ENCODE measurements around the gene VWA5B2. TPM values are rescaled to one million over a fixed set of nuclear protein-coding genes. Genes with fewer than 3 reads are reported as not detected.

The VWA5B2 gene
- total and polyA plus RNA-seq, 2 of the 13 experiments (the other 11 are each of a cell fraction or from before 2014, with no cell fraction given), result 0.03 to 0.04 TPM

DNA sequence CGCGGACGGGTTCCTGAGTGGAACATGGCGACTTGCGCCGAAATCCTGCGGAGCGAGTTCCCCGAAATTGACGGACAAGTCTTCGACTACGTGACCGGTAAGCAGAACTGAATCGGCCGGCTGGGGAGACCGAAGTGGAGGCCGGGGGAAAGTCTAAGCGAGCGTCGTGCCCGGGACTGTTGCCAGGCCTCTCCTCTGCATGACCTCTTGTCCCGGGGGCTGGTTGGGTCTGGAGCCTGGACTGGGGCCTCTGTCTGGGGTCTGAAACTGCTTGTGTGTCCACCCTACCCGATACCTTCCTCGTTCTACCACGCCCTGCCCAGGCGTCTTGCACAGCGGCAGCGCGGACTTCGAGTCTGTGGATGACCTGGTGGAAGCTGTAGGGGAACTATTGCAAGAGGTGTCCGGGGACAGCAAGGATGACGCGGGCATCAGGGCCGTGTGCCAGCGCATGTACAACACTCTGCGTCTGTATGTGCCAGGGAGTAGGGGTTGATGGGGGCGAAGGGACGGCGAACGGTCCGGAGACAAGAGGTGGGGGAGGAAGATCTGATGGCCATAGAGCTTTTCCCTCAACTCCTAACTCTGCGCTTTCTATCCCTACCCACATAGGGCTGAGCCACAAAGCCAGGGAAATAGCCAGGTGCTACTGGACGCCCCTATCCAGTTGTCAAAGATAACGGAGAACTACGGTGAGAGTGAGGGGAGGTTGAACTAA is 43.0 kb upstream of the VWA5B2 start, which contains the start of gene ABCF3 (continued):
- TF ChIP-seq ZFP91 (CRISPR knock-in tag; IDR thresholded peaks at IDR 0.05; ENCODE audit: borderline replicate concordance) (peak; percentile 67; the same call in 1 of the 2 replicates), KLF13 (CRISPR knock-in tag; IDR thresholded peaks at IDR 0.05) (no peak), SMAD1 (CRISPR knock-in tag; IDR thresholded peaks at IDR 0.05; ENCODE audit: borderline replicate concordance, low read depth) (no peak), ZNF724P (CRISPR knock-in tag; IDR thresholded peaks at IDR 0.05; ENCODE audit: borderline replicate concordance) (no peak), ZNF232 (CRISPR knock-in tag; IDR thresholded peaks at IDR 0.05; ENCODE audit: borderline replicate concordance) (no peak), RNF2 (conservative IDR thresholded peaks at IDR 0.05; ENCODE audit: low read depth) (no peak), ZNF44 (CRISPR knock-in tag; IDR thresholded peaks at IDR 0.05) (no peak), ZNF496 (CRISPR knock-in tag; IDR thresholded peaks at IDR 0.05; ENCODE audit: insufficient replicate concordance) (no peak), PAWR (CRISPR knock-in tag; IDR thresholded peaks at IDR 0.05; ENCODE audit: borderline replicate concordance) (no peak), NR2C2 (CRISPR knock-in tag; IDR thresholded peaks at IDR 0.05; ENCODE audit: borderline replicate concordance) (peak; percentile 56; the same call in 1 of the 2 replicates), NBN (conservative IDR thresholded peaks at IDR 0.05) (no peak), AHR (CRISPR knock-in tag; IDR thresholded peaks at IDR 0.05) (no peak; the same call in 1 of the 2 replicates), ZNF891 (CRISPR knock-in tag; IDR thresholded peaks at IDR 0.05) (peak; percentile 58), TOE1 (CRISPR knock-in tag; IDR thresholded peaks at IDR 0.05) (no peak), ZNF563 (CRISPR knock-in tag; IDR thresholded peaks at IDR 0.05) (peak; percentile 76; the same call in 1 of the 2 replicates), ELF3 (CRISPR knock-in tag; IDR thresholded peaks at IDR 0.05) (no peak), SMYD3 (CRISPR knock-in tag; IDR thresholded peaks at IDR 0.05) (no peak), RBAK (CRISPR knock-in tag; IDR thresholded peaks at IDR 0.05) (no peak), NFRKB (IDR thresholded peaks at IDR 0.05) (no peak), ATF5 (CRISPR knock-in tag; IDR thresholded peaks at IDR 0.05; ENCODE audit: low read depth) (no peak), ZNF616 (CRISPR knock-in tag; IDR thresholded peaks at IDR 0.05; ENCODE audit: low read depth) (no peak), TOPORS (CRISPR knock-in tag; IDR thresholded peaks at IDR 0.05) (no peak), NR2F2 (IDR thresholded peaks at IDR 0.05; ENCODE audit: borderline replicate concordance, low read depth) (no peak), NCOA1 (CRISPR knock-in tag; IDR thresholded peaks at IDR 0.05) (no peak), ZMYM2 (CRISPR knock-in tag; IDR thresholded peaks at IDR 0.05) (no peak), ZNF691 (CRISPR knock-in tag; IDR thresholded peaks at IDR 0.05; ENCODE audit: borderline replicate concordance, low read depth) (no peak)
- TF ChIP-seq, protein P1, sequence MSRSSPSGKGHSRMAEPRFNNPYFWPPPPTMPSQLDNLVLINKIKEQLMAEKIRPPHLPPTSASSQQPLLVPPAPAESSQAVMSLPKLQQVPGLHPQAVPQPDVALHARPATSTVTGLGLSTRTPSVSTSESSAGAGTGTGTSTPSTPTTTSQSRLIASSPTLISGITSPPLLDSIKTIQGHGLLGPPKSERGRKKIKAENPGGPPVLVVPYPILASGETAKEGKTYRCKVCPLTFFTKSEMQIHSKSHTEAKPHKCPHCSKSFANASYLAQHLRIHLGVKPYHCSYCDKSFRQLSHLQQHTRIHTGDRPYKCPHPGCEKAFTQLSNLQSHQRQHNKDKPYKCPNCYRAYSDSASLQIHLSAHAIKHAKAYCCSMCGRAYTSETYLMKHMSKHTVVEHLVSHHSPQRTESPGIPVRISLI (CRISPR knock-in tag; IDR thresholded peaks at IDR 0.05; ENCODE audit: borderline replicate concordance), result no peak

All from HepG2 (cell line).